ENCODE data around the gene CDYL2.

- TF ChIP-seq POLR2AphosphoS5 (IDR thresholded peaks at IDR 0.05) (no peak), EP300 (IDR thresholded peaks at IDR 0.05) (no peak), CTCF (IDR thresholded peaks at IDR 0.05) (no peak)
These were observed 93.5 kb downstream of the CDYL2 start for GRCh38 chr16:80710918-80711317.
